Small intestine (tissue), 7 donors: Measurements from ENCODE around the gene TRANK1. TPM values are rescaled to one million over a fixed set of nuclear protein-coding genes. Genes with fewer than 3 reads are reported as not detected.
A peak's percentile ranks its signal among the peaks of the same experiment; 100 is the strongest.
"Not testable (repeated sequence)": the region's sequence is repeated elsewhere in the genome, so short reads cannot be mapped to it uniquely, and the experiment has no call there.

Experiments
- DNase-seq, 2 donors: peaks; one replicate each; pipeline versions ENCODE4 v3.0.0 to v3.0.0-alpha.2; 2013
- FAIRE-seq: peaks from 2 replicates; lab custom pipeline; 2012; peaks lifted over from hg19 to GRCh38; lab: Jason Lieb, UNC
- H3K27ac ChIP-seq, 3 donors: one replicate each; pipeline ENCODE4 v1.5.1; 2013; ENCODE audit warnings: low read length in 2 of 3, mild to moderate bottlenecking in 2 of 3, control low read depth in 1 of 3, inconsistent platforms in 1 of 3, low read depth in 1 of 3, moderate library complexity in 1 of 3
- H3K27me3 ChIP-seq, 3 donors: one replicate each; pipeline ENCODE4 v1.6.1; 2013; ENCODE audit warnings: low read length in 3 of 3, inconsistent platforms in 1 of 3; ENCODE audit not compliant: control insufficient read depth in 3 of 3, insufficient read depth in 3 of 3
- H3K36me3 ChIP-seq, 3 donors: one replicate each; pipeline ENCODE4 v1.6.1; 2013; ENCODE audit warnings: low read length in 3 of 3, inconsistent platforms in 1 of 3, low read depth in 1 of 3, mild to moderate bottlenecking in 1 of 3, moderate library complexity in 1 of 3; ENCODE audit not compliant: control insufficient read depth in 3 of 3, insufficient read depth in 2 of 3
- H3K4me1 ChIP-seq, 3 donors: one replicate each; pipeline ENCODE4 v1.6.1; 2013; ENCODE audit warnings: low read length in 2 of 3, inconsistent platforms in 1 of 3, low read depth in 1 of 3, mild to moderate bottlenecking in 1 of 3, moderate library complexity in 1 of 3; ENCODE audit not compliant: control insufficient read depth in 3 of 3, insufficient read depth in 2 of 3
- H3K4me3 ChIP-seq, 3 donors: one replicate each; pipeline ENCODE4 v1.5.1; 2013; ENCODE audit warnings: low read length in 3 of 3, control low read depth in 1 of 3, inconsistent platforms in 1 of 3, low read depth in 1 of 3, mild to moderate bottlenecking in 1 of 3, moderate library complexity in 1 of 3
- H3K9me3 ChIP-seq, 2 donors: one replicate each; pipeline ENCODE4 v1.6.1; 2013; ENCODE audit warnings: low read depth in 1 of 2, low read length in 1 of 2; ENCODE audit not compliant: control insufficient read depth in 2 of 2, insufficient read depth in 1 of 2
- WGBS, 3 donors: extraction: QIAGEN DNeasy Blood & Tissue Kit; methylation state at CpG; one replicate each; pipeline ENCODE4 v1.1.7; 2013; 5-methylcytosine and 5-hydroxymethylcytosine counted together
- polyA plus RNA-seq, 4 donors: library from polyadenylated mRNA; stranded (reverse) in 3 of 4; unstranded in 1 of 4; fragments of 200-250 nt in 3 of 4; fragments of 120-200 nt in 1 of 4; gene quantifications; one replicate each; pipeline versions ENCODE4 v1.2.1 to v1.2.3, GENCODE V29; 2013
- donor health status: healthy with polysubstance abuse.
- donor health status: control.
- donor health status: control.
- donor health status: Bipolar disorder and iron deficiency.
- donor health status: healthy.

Gene TRANK1
- polyA plus RNA-seq, 4 donors: 7.1 to 23.5 (median 14.0) TPM

- 88 to 95% (median 95%) methylated on average over 1 of the region's 1 CpG for WGBS, 3 donors
- H3K4me3 ChIP-seq: no peak overlapping the region
- H3K27me3 ChIP-seq: no peaks in the 10 kb centered on the region
- H3K36me3 ChIP-seq: no peaks in the 10 kb centered on the region
- DNase-seq (no peak), FAIRE-seq (no peak)
- no peak overlapping the region for H3K27ac ChIP-seq
- no peaks in the 10 kb centered on the region for H3K4me1 ChIP-seq
- no peaks in the 10 kb centered on the region for H3K9me3 ChIP-seq
These were observed 19.5 kb upstream of the TRANK1 start for GRCh38 chr3:36964331-36964730.

DNA sequence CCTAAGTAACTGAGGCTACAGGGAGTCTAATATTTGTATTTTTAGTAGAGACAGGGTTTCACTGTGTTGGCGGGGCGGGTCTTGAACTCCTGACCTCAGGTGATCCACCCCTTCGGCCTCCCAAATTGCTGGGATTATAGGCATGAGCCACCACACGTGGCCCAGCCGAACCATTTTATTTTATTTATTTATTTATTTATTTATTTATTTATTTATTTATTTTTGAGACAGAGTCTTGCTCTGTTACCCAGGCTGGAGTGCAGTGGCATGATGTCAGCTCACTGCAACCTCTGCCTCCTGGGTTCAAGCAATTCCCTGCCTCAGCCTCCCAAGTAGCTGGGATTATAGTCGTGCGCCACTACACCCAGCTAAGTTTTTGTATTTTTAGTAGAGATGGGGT is 18.2 kb upstream of the TRANK1 start:
- 94 to 96% (median 94%) methylated on average over 7 of the region's 7 CpGs for WGBS, 3 donors
- FAIRE-seq, H3K27me3 ChIP-seq, H3K4me1 ChIP-seq, H3K4me3 ChIP-seq, H3K27ac ChIP-seq, DNase-seq, H3K36me3 ChIP-seq, H3K9me3 ChIP-seq: not testable (repeated sequence)

DNA sequence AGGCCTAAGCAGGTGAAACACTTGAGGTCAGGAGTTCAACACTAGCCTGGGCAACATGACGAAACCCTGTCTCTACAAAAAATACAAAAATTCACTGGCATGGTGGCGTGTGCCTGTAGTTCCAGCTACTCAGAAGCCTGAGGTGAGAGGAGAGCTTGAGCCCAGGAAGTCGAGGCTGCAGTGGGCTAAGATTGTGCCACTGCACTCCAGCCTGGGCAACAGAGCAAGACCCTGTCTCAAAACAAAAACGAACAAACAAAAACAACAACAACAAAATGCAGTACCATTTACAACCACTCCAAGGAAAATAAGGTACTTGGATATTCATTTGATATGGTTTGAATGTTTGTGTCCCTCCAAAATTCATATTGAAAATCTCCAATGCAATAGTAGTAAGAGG is 15.6 kb upstream of the TRANK1 start:
- Histone ChIP-seq H3K27ac (no peak overlapping the region), H3K9me3 (no peaks in the 10 kb centered on the region), H3K27me3 (no peaks in the 10 kb centered on the region), H3K4me3 (no peak overlapping the region), H3K4me1 (peaks cover 3 to 15% (median 4%) of the 10 kb centered on the region in 3 donors), H3K36me3 (no peaks in the 10 kb centered on the region)
- FAIRE-seq (no peak), DNase-seq (no peak)
- 89 to 94% (median 94%) methylated on average over 4 of the region's 4 CpGs for WGBS, 3 donors

- FAIRE-seq (no peak), DNase-seq (no peak)
- 27 to 52% (median 30%) methylated on average over 2 of the region's 2 CpGs for WGBS, 3 donors
- H3K4me1 ChIP-seq: peaks cover 3 to 22% (median 6%) of the 10 kb centered on the region in 3 donors
- no peaks in the 10 kb centered on the region for H3K36me3 ChIP-seq
- no peaks in the 10 kb centered on the region for H3K9me3 ChIP-seq
- H3K27ac ChIP-seq: no peak overlapping the region
- H3K27me3 ChIP-seq: no peaks in the 10 kb centered on the region
- H3K4me3 ChIP-seq: no peak overlapping the region
These were observed 15.0 kb upstream of the TRANK1 start for GRCh38 chr3:36959821-36960220.

- Histone ChIP-seq H3K4me1 (peaks cover 3 to 24% (median 6%) of the 10 kb centered on the region in 3 donors), H3K27me3 (no peaks in the 10 kb centered on the region), H3K9me3 (no peaks in the 10 kb centered on the region), H3K36me3 (no peaks in the 10 kb centered on the region), H3K4me3 (peak overlapping the region in 1 of 3 donors; percentile 8), H3K27ac (peak overlapping the region; percentile 3 to 61 (median 56))
- FAIRE-seq (no peak), DNase-seq (peak; percentile 61 to 78)
- WGBS, 3 donors: 17 to 49% (median 31%) methylated on average over 3 of the region's 3 CpGs
These were observed 13.2 kb upstream of the TRANK1 start for GRCh38 chr3:36957862-36958686.

DNA sequence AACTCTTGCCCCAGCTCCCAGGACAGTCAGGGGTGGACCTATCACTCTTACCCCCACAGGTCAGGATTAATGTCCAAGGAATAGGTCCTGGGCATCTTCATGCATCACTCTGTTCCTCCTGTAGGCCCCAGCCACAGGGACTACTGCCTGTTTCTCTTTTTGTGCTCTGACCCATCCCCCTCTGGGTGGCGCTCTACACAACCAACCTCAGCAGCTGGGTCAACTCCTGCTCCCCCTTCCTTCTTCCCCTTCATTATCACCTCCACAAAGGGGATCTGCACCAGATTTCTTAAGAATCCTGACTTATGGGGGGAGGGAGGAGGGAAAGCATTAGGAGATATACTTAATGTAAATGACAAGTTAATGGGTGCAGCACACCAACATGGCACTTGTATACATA is 12.2 kb upstream of the TRANK1 start:
- FAIRE-seq: no peak
- DNase-seq: no peak
- peaks cover 3 to 24% (median 6%) of the 10 kb centered on the region in 3 donors for H3K4me1 ChIP-seq
- 93 to 100% (median 100%) methylated on average over 1 of the region's 1 CpG for WGBS, 3 donors
- H3K27me3 ChIP-seq: no peaks in the 10 kb centered on the region
- no peak overlapping the region for H3K27ac ChIP-seq
- no peaks in the 10 kb centered on the region for H3K9me3 ChIP-seq
- no peak overlapping the region for H3K4me3 ChIP-seq
- H3K36me3 ChIP-seq: no peaks in the 10 kb centered on the region

GRCh38 chr3:36956155-36956554 is 11.3 kb upstream of the TRANK1 start:
- no peak for FAIRE-seq
- 84 to 90% (median 86%) methylated on average over 3 of the region's 3 CpGs for WGBS, 3 donors
- H3K9me3 ChIP-seq: no peaks in the 10 kb centered on the region

GRCh38 chr3:36954452-36955134 is 9.7 kb upstream of the TRANK1 start:
- no peaks in the 10 kb centered on the region for H3K9me3 ChIP-seq
- H3K36me3 ChIP-seq: no peaks in the 10 kb centered on the region
- H3K27me3 ChIP-seq: no peaks in the 10 kb centered on the region
- FAIRE-seq: no peak
- peak overlapping the region in 2 of 3 donors; percentile 21 to 45 for H3K27ac ChIP-seq
- H3K4me3 ChIP-seq: no peak overlapping the region
- DNase-seq: peak; percentile 35 to 74
- peaks cover 3 to 24% (median 6%) of the 10 kb centered on the region in 3 donors for H3K4me1 ChIP-seq

More at GRCh38 chr3:36956155-36956554, 11.3 kb upstream of the TRANK1 start:
- Histone ChIP-seq H3K27me3 (no peaks in the 10 kb centered on the region), H3K27ac (no peak overlapping the region), H3K4me1 (peaks cover 3 to 24% (median 6%) of the 10 kb centered on the region in 3 donors), H3K4me3 (no peak overlapping the region), H3K36me3 (no peaks in the 10 kb centered on the region)
- DNase-seq: no peak
